C4-2B (cell line): ENCODE measurements around the gene ZNHIT1.

Experiments
- H3K27ac ChIP-seq: fragments of 450-650 bp; 2 replicates; pipeline ENCODE4 v1.5.1; 2017
- CTCF ChIP-seq: fragments of 450-650 bp; conservative IDR thresholded peaks from 2 replicates; pipeline ENCODE4 v1.5.1; 2017; ENCODE audit warnings: mild to moderate bottlenecking
- ZFX ChIP-seq: fragments of 450-650 bp; IDR thresholded peaks from 2 replicates; pipeline ENCODE4 v1.6.1; 2017

Gene ZNHIT1

DNA sequence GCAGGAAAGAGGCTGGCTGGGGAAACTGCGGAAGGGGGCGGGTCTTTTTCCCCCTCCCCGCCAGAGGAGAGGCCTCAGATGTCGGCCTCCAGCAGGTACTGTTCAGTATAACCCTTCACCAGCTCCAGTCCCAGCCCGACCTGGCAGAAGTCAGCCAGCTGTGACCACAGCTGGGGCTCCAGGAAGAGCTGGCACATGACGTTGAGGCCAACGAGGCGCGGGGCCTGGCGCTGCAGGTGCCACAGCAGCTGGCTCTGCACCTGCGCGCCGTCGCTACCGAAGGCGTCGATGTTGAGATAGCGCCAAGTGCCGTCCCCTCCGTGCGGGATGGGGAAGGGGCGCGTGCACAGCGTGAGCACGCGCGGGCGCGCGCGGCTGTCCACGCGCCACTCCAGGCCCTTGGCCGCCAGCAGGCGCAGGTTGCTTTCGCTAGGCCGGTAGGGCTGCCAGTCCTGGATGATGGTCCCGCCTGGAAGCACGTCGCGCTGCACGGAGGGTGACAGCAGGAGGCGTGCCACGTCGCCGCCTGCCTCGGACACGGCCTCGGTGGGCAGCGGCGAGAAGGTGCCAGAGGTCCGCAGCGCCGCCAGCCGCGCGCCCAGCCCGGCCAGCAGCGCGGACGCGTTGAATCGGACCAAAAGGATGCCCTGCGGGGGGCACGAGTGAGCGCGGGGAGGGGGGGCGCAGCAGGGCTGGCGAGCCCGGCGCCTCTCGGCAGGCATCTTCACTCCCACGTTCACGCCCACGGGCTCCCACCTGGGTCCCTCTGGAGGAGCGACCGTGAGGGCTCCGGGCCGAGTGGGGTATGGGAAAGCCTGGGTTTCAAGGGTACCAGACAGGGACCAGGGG lies 45.7 kb upstream of the ZNHIT1 start:
- H3K27ac ChIP-seq: no peak overlapping the region
- TF ChIP-seq CTCF (no peak), ZFX (no peak)

- no peak overlapping the region for H3K27ac ChIP-seq
- no peak for TF ChIP-seq CTCF
- no peak for TF ChIP-seq ZFX
Observed at GRCh38 chr7:101172854-101173751, 44.9 kb upstream of the ZNHIT1 start.

- TF ChIP-seq CTCF (no peak), ZFX (no peak)
- no peak overlapping the region for H3K27ac ChIP-seq
Observed at GRCh38 chr7:101173752-101174244, 44.2 kb upstream of the ZNHIT1 start.

DNA sequence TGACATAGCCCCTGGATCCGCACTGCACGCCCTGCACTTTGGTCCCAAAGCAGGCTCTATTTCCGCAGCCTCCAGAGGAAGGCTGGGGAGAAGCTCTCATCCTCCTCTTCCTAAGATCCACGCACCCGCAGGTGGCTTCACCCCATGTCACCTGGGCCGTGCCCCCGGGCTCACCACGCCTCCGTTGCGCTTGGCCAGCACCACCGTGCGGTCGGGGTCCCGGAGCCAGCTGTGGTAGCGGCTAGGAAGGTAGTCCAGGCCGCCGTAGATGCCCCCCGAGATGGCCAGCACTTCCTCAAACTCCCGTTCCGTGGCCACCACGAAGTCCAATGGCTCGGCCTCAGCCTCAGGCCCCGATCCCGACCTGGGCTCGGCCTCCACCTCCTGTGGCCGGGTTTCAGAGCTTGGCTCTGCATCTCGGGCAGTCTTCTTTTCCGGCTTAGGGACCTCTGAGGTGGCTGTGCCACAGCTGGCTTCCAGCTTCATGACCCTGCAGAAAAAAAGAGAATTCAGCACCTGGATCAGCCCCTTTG lies 43.6 kb upstream of the ZNHIT1 start:
- TF ChIP-seq CTCF: no peak
- TF ChIP-seq ZFX: no peak
- no peak overlapping the region for H3K27ac ChIP-seq

- H3K27ac ChIP-seq: no peak overlapping the region
- no peak for TF ChIP-seq ZFX
- TF ChIP-seq CTCF: no peak
Observed at GRCh38 chr7:101175664-101176063, 42.3 kb upstream of the ZNHIT1 start.

DNA sequence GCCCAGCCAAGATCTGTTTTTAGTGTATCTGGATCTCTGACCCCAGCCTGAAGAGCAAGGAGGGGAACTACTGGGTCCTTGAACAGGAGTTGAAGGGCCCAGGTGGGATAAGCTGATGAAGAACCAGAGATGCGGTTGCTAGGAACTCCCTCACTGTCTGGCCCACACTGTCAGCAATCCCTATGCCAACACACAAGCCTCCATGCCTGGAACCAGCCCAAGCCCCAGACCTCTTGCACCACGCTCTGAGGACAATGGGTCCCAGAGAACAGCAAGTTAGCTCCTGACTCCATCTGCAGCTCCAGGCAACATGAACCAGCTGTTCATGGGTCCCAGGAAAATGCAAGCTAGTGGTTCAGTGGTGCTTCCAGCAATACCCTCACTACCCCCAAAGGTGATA lies 40.3 kb upstream of the ZNHIT1 start:
- H3K27ac ChIP-seq: no peak overlapping the region
- TF ChIP-seq CTCF: no peak
- no peak for TF ChIP-seq ZFX
